H9 (cell line): Measurements from ENCODE around the gene BRSK1. TPM values are rescaled to one million over a fixed set of nuclear protein-coding genes. Genes with fewer than 3 reads are reported as not detected.

Source experiments
- DNase-seq: peaks from one replicate; pipeline ENCODE4 v3.0.0-alpha.2; 2017
- H2AFZ ChIP-seq: one replicate; pipeline ENCODE4 v1.6.1; 2013; ENCODE audit warnings: mild to moderate bottlenecking, low read length, control low read depth, moderate library complexity
- H2AK5ac ChIP-seq: 2 replicates; pipeline ENCODE4 v1.6.1; 2013; ENCODE audit warnings: low read length, control low read depth, mixed read lengths; ENCODE audit not compliant: insufficient read length
- H2BK120ac ChIP-seq: one replicate; pipeline ENCODE4 v1.6.1; 2013; ENCODE audit warnings: low read depth, mild to moderate bottlenecking, low read length, control low read depth, inconsistent platforms; ENCODE audit not compliant: poor library complexity, severe bottlenecking
- H2BK12ac ChIP-seq: 2 replicates; pipeline ENCODE4 v1.6.1; 2013; ENCODE audit warnings: low read length, control low read depth, mixed read lengths, low read depth; ENCODE audit not compliant: insufficient read length
- H2BK15ac ChIP-seq: 2 replicates; pipeline ENCODE4 v1.6.1; 2013; ENCODE audit warnings: low read depth, low read length, control low read depth
- H2BK20ac ChIP-seq: one replicate; pipeline ENCODE4 v1.6.1; 2013; ENCODE audit warnings: low read depth, mild to moderate bottlenecking, low read length, control low read depth, inconsistent platforms; ENCODE audit not compliant: poor library complexity, severe bottlenecking
- H2BK5ac ChIP-seq: 2 replicates; pipeline ENCODE4 v1.6.1; 2013; ENCODE audit warnings: low read length, control low read depth, mixed read lengths; ENCODE audit not compliant: insufficient read length
- H3K14ac ChIP-seq: 2 replicates; pipeline ENCODE4 v1.6.1; 2013; ENCODE audit warnings: low read length, control low read depth; ENCODE audit not compliant: insufficient read depth
- H3K18ac ChIP-seq: 2 replicates; pipeline ENCODE4 v1.6.1; 2013; ENCODE audit warnings: low read depth, mild to moderate bottlenecking, mixed read lengths, low read length, control low read depth; ENCODE audit not compliant: insufficient read length
- H3K23ac ChIP-seq: 2 replicates; pipeline ENCODE4 v1.6.1; 2013; ENCODE audit warnings: low read length, control low read depth, mixed read lengths, low read depth; ENCODE audit not compliant: insufficient read length
- H3K23me2 ChIP-seq: 2 replicates; pipeline ENCODE4 v1.6.1; 2013; ENCODE audit warnings: low read depth, mild to moderate bottlenecking, mixed read lengths, low read length, control low read depth; ENCODE audit not compliant: insufficient read length, poor library complexity, severe bottlenecking
- H3K27ac ChIP-seq: 2 replicates; pipeline ENCODE4 v1.5.1; 2013; ENCODE audit warnings: low read length, control low read depth, mixed read lengths, low read depth; ENCODE audit not compliant: insufficient read length
- H3K27me3 ChIP-seq: 2 replicates; pipeline ENCODE4 v1.6.1; 2013; ENCODE audit warnings: low read length, control low read depth, inconsistent platforms; ENCODE audit not compliant: insufficient read depth
- H3K4ac ChIP-seq: 2 replicates; pipeline ENCODE4 v1.6.1; 2013; ENCODE audit warnings: low read depth, mild to moderate bottlenecking, control low read depth, inconsistent platforms, low read length, moderate library complexity
- H3K4me1 ChIP-seq: 2 replicates; pipeline ENCODE4 v1.6.1; 2013; ENCODE audit warnings: low read length, control low read depth, inconsistent platforms; ENCODE audit not compliant: insufficient read depth
- H3K4me2 ChIP-seq: 2 replicates; pipeline ENCODE4 v1.6.1; 2013; ENCODE audit warnings: low read length, control low read depth, mixed read lengths; ENCODE audit not compliant: insufficient read length, insufficient read depth
- H3K56ac ChIP-seq: 2 replicates; pipeline ENCODE4 v1.6.1; 2013; ENCODE audit warnings: low read depth, mild to moderate bottlenecking, mixed read lengths, low read length, control low read depth; ENCODE audit not compliant: insufficient read length
- H3K79me1 ChIP-seq: 2 replicates; pipeline ENCODE4 v1.6.1; 2013; ENCODE audit warnings: low read depth, mild to moderate bottlenecking, moderate library complexity, low read length, control low read depth, inconsistent platforms; ENCODE audit not compliant: insufficient read depth, poor library complexity, severe bottlenecking
- H3K79me2 ChIP-seq: 2 replicates; pipeline ENCODE4 v1.6.1; 2013; ENCODE audit warnings: low read length, control low read depth, inconsistent platforms; ENCODE audit not compliant: insufficient read depth
- H3K9ac ChIP-seq: 2 replicates; pipeline ENCODE4 v1.6.1; 2013; ENCODE audit warnings: low read length, control low read depth, mixed read lengths; ENCODE audit not compliant: insufficient read length; ENCODE audit errors: extremely low read depth
- H3K9me3 ChIP-seq: one replicate; pipeline ENCODE4 v1.6.1; 2013; ENCODE audit warnings: low read depth, low read length, inconsistent platforms; ENCODE audit not compliant: control insufficient read depth
- H3T11ph ChIP-seq: one replicate; pipeline ENCODE4 v1.6.1; 2013; ENCODE audit warnings: mild to moderate bottlenecking, low read length, control low read depth, inconsistent platforms
- H4K20me1 ChIP-seq: one replicate; pipeline ENCODE4 v1.6.1; 2013; ENCODE audit not compliant: control insufficient read depth, insufficient read length, insufficient read depth
- H4K5ac ChIP-seq: 2 replicates; pipeline ENCODE4 v1.6.1; 2013; ENCODE audit warnings: low read depth, mild to moderate bottlenecking, mixed read lengths, low read length, control low read depth; ENCODE audit not compliant: insufficient read length
- H4K8ac ChIP-seq: replicated peaks from 2 replicates; pipeline ENCODE4 v1.6.1; 2013; ENCODE audit warnings: low read length, control low read depth, mixed read lengths, low read depth; ENCODE audit not compliant: insufficient read length
- H4K91ac ChIP-seq: 2 replicates; pipeline ENCODE4 v1.6.1; 2013; ENCODE audit warnings: low read depth, mild to moderate bottlenecking, moderate library complexity, mixed read lengths, low read length, control low read depth; ENCODE audit not compliant: insufficient read length
- H3K27ac Mint-ChIP-seq, 3 experiments: 2 replicates in 2 of 3; 3 replicates in 1 of 3; pipeline ENCODE4 v1.8.0; 2020 to 2021; ENCODE audit warnings: mixed read lengths in 3 of 3, mild to moderate bottlenecking in 1 of 3, moderate library complexity in 1 of 3
- H3K27me3 Mint-ChIP-seq: 2 replicates; pipeline ENCODE4 v1.8.0; 2021; ENCODE audit warnings: low read depth, mild to moderate bottlenecking, moderate library complexity, mixed read lengths
- H3K36me3 Mint-ChIP-seq, 3 experiments: 2 replicates in 2 of 3; 3 replicates in 1 of 3; pipeline ENCODE4 v1.8.0; 2020 to 2021; ENCODE audit warnings: low read depth in 3 of 3, mixed read lengths in 3 of 3; ENCODE audit not compliant: insufficient read depth in 1 of 3
- H3K4me1 Mint-ChIP-seq, 2 experiments: 2 replicates each; pipeline ENCODE4 v1.8.0; 2020; ENCODE audit warnings: mixed read lengths in 2 of 2
- H3K4me3 Mint-ChIP-seq, 2 experiments: 2 replicates in 1 of 2; 3 replicates in 1 of 2; pipeline ENCODE4 v1.8.0; 2020 to 2021; ENCODE audit warnings: mild to moderate bottlenecking in 2 of 2, mixed read lengths in 2 of 2, moderate library complexity in 1 of 2
- H3K9me3 Mint-ChIP-seq, 2 experiments: 2 replicates in 1 of 2; 3 replicates in 1 of 2; pipeline ENCODE4 v1.8.0; 2020; ENCODE audit warnings: mild to moderate bottlenecking in 2 of 2, mixed read lengths in 2 of 2, moderate library complexity in 1 of 2
- CTCF ChIP-seq: fragments of 200-600 bp; sonication (generic); conservative IDR thresholded peaks from 3 replicates; pipeline ENCODE4 v1.8.0; 2021; ENCODE audit warnings: antibody characterized with exemption, mild to moderate bottlenecking
- WGBS: extraction: QIAGEN DNeasy Blood & Tissue Kit; methylation state at CpG from one replicate; pipeline ENCODE4 v1.1.7; 2013; ENCODE audit warnings: missing lambda C conversion rate, low lambda C conversion rate, mixed read lengths; ENCODE audit not compliant: insufficient read length; ENCODE audit errors: extremely low coverage; 5-methylcytosine and 5-hydroxymethylcytosine counted together
- total RNA-seq: library from RNA; stranded (reverse); gene quantifications from 2 replicates; pipeline ENCODE4 v1.2.1, GENCODE V29; 2021

The BRSK1 gene
- total RNA-seq, 1 experiment from 2014 or later: 43.5 TPM

- Histone ChIP-seq H2BK5ac (no peak overlapping the region), H2BK12ac (no peak overlapping the region), H3T11ph (no peak overlapping the region), H2BK120ac (no peak overlapping the region), H3K4me1 (no peaks in the 10 kb centered on the region), H3K9me3 (peaks cover 8% of the 10 kb centered on the region), H3K23me2 (no peaks in the 10 kb centered on the region), H3K14ac (no peak overlapping the region; the same call in 1 of the 2 replicates), H2AFZ (no peak overlapping the region), H3K79me1 (no peaks in the 10 kb centered on the region), H3K9ac (no peak overlapping the region), H4K8ac (no peak overlapping the region), H3K4ac (no peak overlapping the region), H3K27me3 (no peaks in the 10 kb centered on the region), H2AK5ac (no peak overlapping the region), H2BK20ac (no peak overlapping the region), H3K56ac (no peak overlapping the region), H4K5ac (no peak overlapping the region), H3K27ac (no peak overlapping the region), H3K79me2 (no peaks in the 10 kb centered on the region), H2BK15ac (no peak overlapping the region), H3K4me2 (no peak overlapping the region), H3K23ac (no peak overlapping the region), H4K20me1 (no peaks in the 10 kb centered on the region), H3K18ac (no peak overlapping the region), H4K91ac (no peak overlapping the region)
- H3K27me3 Mint-ChIP-seq: no peaks in the 10 kb centered on the region
- H3K9me3 Mint-ChIP-seq: peaks cover 8 to 10% of the 10 kb centered on the region in 2 experiments
- WGBS: no CpG with 5 or more reads among the region's 16 CpGs
- peaks cover 4 to 9% of the 10 kb centered on the region in 2 experiments for H3K4me1 Mint-ChIP-seq
- no peak overlapping the region for H3K27ac Mint-ChIP-seq
- no peak for DNase-seq
- TF ChIP-seq CTCF: no peak
- no peak overlapping the region for H3K4me3 Mint-ChIP-seq
- peaks cover 10 to 14% (median 12%) of the 10 kb centered on the region in 3 experiments for H3K36me3 Mint-ChIP-seq
Observed at GRCh38 chr19:55265173-55265572, 18.6 kb upstream of the BRSK1 start.
